HepG2 (cell line): ENCODE data around the gene KHNYN. TPM values are rescaled to one million over a fixed set of nuclear protein-coding genes. Genes with fewer than 3 reads are reported as not detected.
A peak's percentile ranks its signal among the peaks of the same experiment; 100 is the strongest.

Source experiments
- AHR ChIP-seq: IDR thresholded peaks from 2 replicates; pipeline ENCODE4 v1.6.1; 2018; ENCODE audit warnings: missing genetic modification reagents, missing compliant biosample characterization
- ARNT2 ChIP-seq: sonication (generic); formaldehyde crosslinking; IDR thresholded peaks from 2 replicates; pipeline ENCODE4 v1.8.0; 2022; ENCODE audit warnings: mild to moderate bottlenecking, low read depth, missing genetic modification reagents, moderate library complexity
- DNMT1 ChIP-seq: sonication (generic); formaldehyde crosslinking; IDR thresholded peaks from 2 replicates; pipeline ENCODE4 v1.5.1; 2020; ENCODE audit warnings: mild to moderate bottlenecking, missing genetic modification reagents
- E2F5 ChIP-seq: sonication (generic); formaldehyde crosslinking; conservative IDR thresholded peaks from 2 replicates; pipeline ENCODE4 v1.4.0; 2020; ENCODE audit warnings: missing genetic modification reagents
- HDAC2 ChIP-seq: sonication (generic); formaldehyde crosslinking; IDR thresholded peaks from 2 replicates; pipeline ENCODE4 v1.4.0; 2020; ENCODE audit warnings: missing genetic modification reagents
- HINFP ChIP-seq: sonication (generic); formaldehyde crosslinking; IDR thresholded peaks from 2 replicates; pipeline ENCODE4 v1.4.0; 2020; ENCODE audit warnings: low read depth, mild to moderate bottlenecking, missing genetic modification reagents
- MLX ChIP-seq: IDR thresholded peaks from 2 replicates; pipeline ENCODE4 v1.6.1; 2016
- PHF5A ChIP-seq: IDR thresholded peaks from one replicate; pipeline ENCODE4 v1.6.1; 2018; ENCODE audit warnings: low read depth, missing genetic modification reagents; ENCODE audit not compliant: unreplicated experiment
- POGK ChIP-seq: sonication (generic); formaldehyde crosslinking; conservative IDR thresholded peaks from 2 replicates; pipeline ENCODE4 v1.8.0; 2022; ENCODE audit warnings: mild to moderate bottlenecking, moderate library complexity, missing genetic modification reagents
- RAD21 ChIP-seq: fragments of 450-650 bp; formaldehyde crosslinking; IDR thresholded peaks from 2 replicates; pipeline ENCODE4 v1.5.0; 2020; ENCODE audit warnings: mild to moderate bottlenecking
- REPIN1 ChIP-seq: sonication (generic); formaldehyde crosslinking; IDR thresholded peaks from 2 replicates; pipeline ENCODE4 v1.8.0; 2022; ENCODE audit warnings: missing genetic modification reagents, low read depth, mild to moderate bottlenecking, borderline replicate concordance
- RORA ChIP-seq: sonication (generic); formaldehyde crosslinking; IDR thresholded peaks from 2 replicates; pipeline ENCODE4 v1.5.0; 2020; ENCODE audit warnings: mild to moderate bottlenecking, missing genetic modification reagents, moderate library complexity
- SMAD9 ChIP-seq: sonication (generic); formaldehyde crosslinking; IDR thresholded peaks from 2 replicates; pipeline ENCODE4 v1.5.1; 2020; ENCODE audit warnings: mild to moderate bottlenecking, missing genetic modification reagents
- SSRP1 ChIP-seq: IDR thresholded peaks from 2 replicates; pipeline ENCODE4 v1.6.1; 2016; ENCODE audit warnings: control low read depth
- XBP1 ChIP-seq: sonication (generic); formaldehyde crosslinking; IDR thresholded peaks from 2 replicates; pipeline ENCODE4 v1.5.0; 2020; ENCODE audit warnings: missing genetic modification reagents
- ZBTB34 ChIP-seq: sonication (generic); formaldehyde crosslinking; IDR thresholded peaks from 2 replicates; pipeline ENCODE4 v1.8.0; 2022; ENCODE audit warnings: mild to moderate bottlenecking, missing genetic modification reagents
- ZBTB46 ChIP-seq: sonication (generic); formaldehyde crosslinking; IDR thresholded peaks from 2 replicates; pipeline ENCODE4 v1.4.0; 2020; ENCODE audit warnings: mild to moderate bottlenecking, missing genetic modification reagents, borderline replicate concordance
- ZKSCAN8 ChIP-seq: IDR thresholded peaks from 2 replicates; pipeline ENCODE4 v1.6.1; 2016; ENCODE audit warnings: borderline replicate concordance, missing genetic modification reagents, missing compliant biosample characterization
- ZNF138 ChIP-seq: sonication (generic); formaldehyde crosslinking; IDR thresholded peaks from 2 replicates; pipeline ENCODE4 v1.5.0; 2020; ENCODE audit warnings: mild to moderate bottlenecking, low read depth, missing genetic modification reagents
- ZNF232 ChIP-seq: sonication (generic); formaldehyde crosslinking; IDR thresholded peaks from 2 replicates; pipeline ENCODE4 v1.4.0; 2020; ENCODE audit warnings: missing genetic modification reagents, borderline replicate concordance
- ZNF510 ChIP-seq: sonication (generic); formaldehyde crosslinking; IDR thresholded peaks from 2 replicates; pipeline ENCODE4 v1.4.0; 2020; ENCODE audit warnings: low read depth, mild to moderate bottlenecking, missing genetic modification reagents
- ZNF556 ChIP-seq: sonication (generic); formaldehyde crosslinking; IDR thresholded peaks from 2 replicates; pipeline ENCODE4 v1.4.0; 2020; ENCODE audit warnings: mild to moderate bottlenecking, missing genetic modification reagents, borderline replicate concordance
- polyA plus RNA-seq, 8 experiments: library from polyadenylated mRNA; depleted of rRNA in 3 of 8; stranded (reverse) in 7 of 8; unstranded in 1 of 8; fragments of >200 nt; fragmentation: Illumina TruSeq in 4 of 8; extraction: Trizol in 4 of 8; gene quantifications; 2 replicates each; pipeline versions ENCODE4 v1.2.1 to v1.2.3, GENCODE V29; 2011 to 2016; ENCODE audit warnings: low read depth in 4 of 8, missing spikeins in 1 of 8, mixed read lengths in 1 of 8; ENCODE audit not compliant: insufficient read depth in 1 of 8
- total RNA-seq, 5 experiments: library from RNA; depleted of rRNA; stranded (reverse); fragments of >200 nt; fragmentation: Illumina TruSeq; extraction: Trizol; gene quantifications; 2 replicates each; pipeline ENCODE4 v1.2.3, GENCODE V29; 2016; ENCODE audit warnings: low read depth in 1 of 5

The KHNYN gene
- total and polyA plus RNA-seq, 2 of the 13 experiments (the other 11 are each of a cell fraction or from before 2014, with no cell fraction given) = 52.8 to 75.7 TPM

GRCh38 chr14:24426912-24427536 lies 2.7 kb upstream of the KHNYN start (continued):
- TF ChIP-seq MLX (CRISPR knock-in tag) (peak; percentile 91), ZNF138 (CRISPR knock-in tag) (peak; percentile 65), REPIN1 (peak; percentile 78; the same call in 1 of the 2 replicates), XBP1 (no peak), RORA (CRISPR knock-in tag) (no peak), ARNT2 (CRISPR knock-in tag) (peak; percentile 8; the same call in 1 of the 2 replicates), ZNF232 (CRISPR knock-in tag) (no peak), SSRP1 (CRISPR knock-in tag) (peak; percentile 86), POGK (CRISPR knock-in tag) (peak; percentile 77; the same call in 1 of the 2 replicates), PHF5A (peak; percentile 86), E2F5 (CRISPR knock-in tag) (peak; percentile 14; the same call in 1 of the 2 replicates), ZBTB34 (no peak; the same call in 1 of the 2 replicates), ZKSCAN8 (CRISPR knock-in tag) (no peak), ZBTB46 (CRISPR knock-in tag) (0 out of 2 replicates have a peak, but pooled peaks have one; percentile 81), ZNF556 (CRISPR knock-in tag) (peak; percentile 93; the same call in 1 of the 2 replicates), HINFP (CRISPR knock-in tag) (peak; percentile 86; the same call in 1 of the 2 replicates), AHR (no peak; the same call in 1 of the 2 replicates), HDAC2 (peak; percentile 85), DNMT1 (CRISPR knock-in tag) (peak; percentile 89; the same call in 1 of the 2 replicates), RAD21 (no peak), ZNF510 (peak; percentile 75; the same call in 1 of the 2 replicates), SMAD9 (CRISPR knock-in tag) (peak; percentile 47; the same call in 1 of the 2 replicates)
